Testis (tissue), 2 donors: ENCODE results near the gene KNL1.

ENCODE experiments used
- CTCF ChIP-seq, 3 experiments: fragments of 450-650 bp in 2 of 3; fragments of 200-600 bp in 1 of 3; sonication (generic) in 1 of 3; IDR thresholded peaks; one replicate each; pipeline ENCODE4 v1.5.1; 2016 to 2019; ENCODE audit warnings: antibody characterized with exemption in 3 of 3, mild to moderate bottlenecking in 2 of 3, moderate library complexity in 1 of 3
- POLR2A ChIP-seq: fragments of 450-650 bp; IDR thresholded peaks from one replicate; pipeline ENCODE4 v1.6.1; 2017; ENCODE audit warnings: antibody characterized with exemption, mild to moderate bottlenecking, moderate library complexity

DNA sequence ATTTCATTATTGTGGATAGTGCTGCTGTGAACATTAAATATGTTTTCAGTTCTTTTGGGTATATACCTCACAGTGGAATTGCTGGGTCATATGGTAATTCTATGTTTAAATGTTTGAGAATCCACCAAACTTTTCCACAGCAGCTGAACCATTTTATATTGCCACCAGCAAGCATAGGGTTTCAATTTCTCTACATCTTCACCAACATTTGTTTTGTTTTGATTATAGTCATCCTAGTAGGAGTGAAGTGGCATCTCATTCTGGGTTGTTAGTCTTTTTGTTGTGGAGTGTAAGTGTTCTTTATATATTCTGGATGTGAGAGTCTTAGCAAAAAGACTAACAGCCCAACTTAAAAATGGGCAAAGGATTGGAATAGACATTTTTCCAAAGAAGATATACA lies 18.9 kb upstream of the KNL1 start:
- TF ChIP-seq CTCF (IDR thresholded peaks at IDR 0.05): no peak
- no peak for TF ChIP-seq POLR2A
